ENCODE results near the gene TMA7B. TPM values are rescaled to one million over a fixed set of nuclear protein-coding genes. Genes with fewer than 3 reads are reported as not detected.

The TMA7B gene
- total RNA-seq, 3 donors from 2014 or later (not counting 1 experiment from before 2014, with no cell fraction given), result 2.6 to 8.7 (median 6.7) TPM

DNA sequence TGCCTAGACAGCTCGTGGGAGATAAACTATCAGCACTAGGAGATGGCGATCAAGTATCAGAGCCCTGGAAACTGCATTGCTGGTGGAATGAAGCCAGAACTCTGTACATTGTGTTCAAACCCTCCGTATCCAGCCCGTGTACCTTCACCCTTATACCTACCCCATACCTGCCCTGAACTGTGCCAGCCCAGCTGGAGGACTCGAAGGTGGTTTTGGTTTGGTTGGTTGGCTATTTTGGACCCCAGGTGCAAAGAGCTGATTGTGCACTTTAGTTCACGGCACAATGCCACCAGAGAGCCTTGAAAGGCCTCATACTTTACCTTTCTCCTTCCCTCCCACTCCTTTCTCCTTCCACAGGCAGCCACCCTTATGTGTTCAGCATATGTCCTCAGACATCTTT is 50.5 kb downstream of the TMA7B start:
- H3K4me1 Mint-ChIP-seq, result peaks cover 19 to 29% of the 10 kb centered on the region in 2 donors
- H3K36me3 Mint-ChIP-seq, result no peaks in the 10 kb centered on the region
- intact Hi-C loops (cut with micrococcal nuclease), result no loop called here
- TF ChIP-seq CTCF (IDR thresholded peaks at IDR 0.05), result no peak
- peaks cover 16% of the 10 kb centered on the region for H3K4me1 ChIP-seq (ENCODE audit: control insufficient read depth, insufficient read depth, low read length)
- H3K27ac Mint-ChIP-seq, result no peak overlapping the region
- H3K27me3 ChIP-seq (ENCODE audit: control insufficient read depth, insufficient read depth, low read length), result peaks cover 18% of the 10 kb centered on the region
- H3K27ac ChIP-seq (ENCODE audit: low read length), result no peak overlapping the region
- ATAC-seq (no peak), DNase-seq (no peak)
- no peaks in the 10 kb centered on the region for H3K36me3 ChIP-seq (ENCODE audit: control insufficient read depth, insufficient read depth, low read length)
- no peaks in the 10 kb centered on the region for H3K9me3 ChIP-seq (ENCODE audit: control insufficient read depth, insufficient read depth, low read length)
- WGBS (ENCODE audit: insufficient coverage), result 86% methylated on average over 5 of the region's 6 CpGs
- peaks cover 45% of the 10 kb centered on the region in 2 donors for H3K27me3 Mint-ChIP-seq (ENCODE audit: low read depth in 2 of 2)
- H3K9me3 Mint-ChIP-seq, result no peaks in the 10 kb centered on the region
- no peak overlapping the region for H3K4me3 ChIP-seq (ENCODE audit: low read length)
- H3K4me3 Mint-ChIP-seq, result no peak overlapping the region

Other genes starting within 250 kb of the TMA7B start
- not detected for gene ENTHD1, start 66.6 kb upstream of the TMA7B start, total RNA-seq
- 10 to 100 TPM; 65.1 to 97.3 (median 92.2) TPM for gene GRAP2, start 59.3 kb upstream of the TMA7B start, total RNA-seq
- 1 to 10 TPM in 2 of 3 donors, not detected in 1; 1.0 to 7.5 TPM for gene FAM83F, start 34.6 kb downstream of the TMA7B start, total RNA-seq
- gene TNRC6B, start 217.5 kb downstream of the TMA7B start, total RNA-seq, result 100 to 1,000 TPM; 112 to 141 (median 138) TPM

All from natural killer cell (primary cell).